GM03348 (cell line): ENCODE data around the gene LHX1.
A peak's percentile ranks its signal among the peaks of the same experiment; 100 is the strongest.

Source experiments
- DNase-seq: peaks from one replicate; pipeline ENCODE4 v3.0.0; 2012; ENCODE audit warnings: low spot score

LHX1 gene

GRCh38 chr17:36937001-36937958 lies at the start of gene LHX1:
Gene LHX1, plus strand, starts transcription at chr17:36937475. Its CDS starts 723 bp downstream, at chr17:36938198.
- no peak for DNase-seq

- no peak for DNase-seq
These were observed 48.9 kb upstream of the LHX1 start for GRCh38 chr17:36888236-36888951.

- DNase-seq = no peak
These were observed 47.4 kb upstream of the LHX1 start for GRCh38 chr17:36889770-36890349.

GRCh38 chr17:36890398-36891168 lies 46.7 kb upstream of the LHX1 start:
- DNase-seq = no peak

- no peak for DNase-seq
These were observed 45.0 kb upstream of the LHX1 start for GRCh38 chr17:36892112-36892838.

GRCh38 chr17:36894177-36894576 lies 43.1 kb upstream of the LHX1 start:
- no peak for DNase-seq

- DNase-seq = no peak
These were observed 42.4 kb upstream of the LHX1 start for GRCh38 chr17:36894925-36895324.

- no peak for DNase-seq
These were observed 37.8 kb upstream of the LHX1 start for GRCh38 chr17:36899250-36900159.

- no peak for DNase-seq
These were observed 37.1 kb upstream of the LHX1 start for GRCh38 chr17:36900160-36900512.

GRCh38 chr17:36901506-36901905 lies 35.8 kb upstream of the LHX1 start:
- peak; percentile 33 for DNase-seq

GRCh38 chr17:36907407-36907806 lies 29.9 kb upstream of the LHX1 start:
- DNase-seq = no peak

- no peak for DNase-seq
These were observed 26.8 kb upstream of the LHX1 start for GRCh38 chr17:36910513-36910912.

- no peak for DNase-seq
These were observed 26.3 kb upstream of the LHX1 start for GRCh38 chr17:36911001-36911400.

GRCh38 chr17:36913132-36913531 lies 24.1 kb upstream of the LHX1 start:
- no peak for DNase-seq

- no peak for DNase-seq
These were observed 19.0 kb upstream of the LHX1 start for GRCh38 chr17:36918211-36918691.

GRCh38 chr17:36919407-36919968 lies 17.8 kb upstream of the LHX1 start:
- DNase-seq = no peak

- no peak for DNase-seq
These were observed 17.0 kb upstream of the LHX1 start for GRCh38 chr17:36920032-36921005.

GRCh38 chr17:36921095-36921851 lies 16.0 kb upstream of the LHX1 start:
- DNase-seq = no peak
